Measurements from ENCODE around the gene KIR3DL2.
A peak's percentile ranks its signal among the peaks of the same experiment; 100 is the strongest.
"Not testable (repeated sequence)": the region's sequence is repeated elsewhere in the genome, so short reads cannot be mapped to it uniquely, and the experiment has no call there.

Gene KIR3DL2

GRCh38 chr19:54850061-54850640, at the start of gene KIR3DL2:
Gene KIR3DL2 (plus strand): TSS chr19:54850443. CDS start chr19:54850476, 33 bp downstream.
- DNase-seq: peak; percentile 10

GRCh38 chr19:54803410-54803809, 46.8 kb upstream of the KIR3DL2 start, which contains the start of gene KIR2DL4:
Gene KIR2DL4 (plus strand): TSS chr19:54803610. CDS start chr19:54803652, 42 bp downstream.
- peak; percentile 6 for DNase-seq

GRCh38 chr19:54804101-54804500, 46.1 kb upstream of the KIR3DL2 start:
- DNase-seq: no peak

GRCh38 chr19:54804571-54804970, 45.7 kb upstream of the KIR3DL2 start:
- DNase-seq: no peak

DNA sequence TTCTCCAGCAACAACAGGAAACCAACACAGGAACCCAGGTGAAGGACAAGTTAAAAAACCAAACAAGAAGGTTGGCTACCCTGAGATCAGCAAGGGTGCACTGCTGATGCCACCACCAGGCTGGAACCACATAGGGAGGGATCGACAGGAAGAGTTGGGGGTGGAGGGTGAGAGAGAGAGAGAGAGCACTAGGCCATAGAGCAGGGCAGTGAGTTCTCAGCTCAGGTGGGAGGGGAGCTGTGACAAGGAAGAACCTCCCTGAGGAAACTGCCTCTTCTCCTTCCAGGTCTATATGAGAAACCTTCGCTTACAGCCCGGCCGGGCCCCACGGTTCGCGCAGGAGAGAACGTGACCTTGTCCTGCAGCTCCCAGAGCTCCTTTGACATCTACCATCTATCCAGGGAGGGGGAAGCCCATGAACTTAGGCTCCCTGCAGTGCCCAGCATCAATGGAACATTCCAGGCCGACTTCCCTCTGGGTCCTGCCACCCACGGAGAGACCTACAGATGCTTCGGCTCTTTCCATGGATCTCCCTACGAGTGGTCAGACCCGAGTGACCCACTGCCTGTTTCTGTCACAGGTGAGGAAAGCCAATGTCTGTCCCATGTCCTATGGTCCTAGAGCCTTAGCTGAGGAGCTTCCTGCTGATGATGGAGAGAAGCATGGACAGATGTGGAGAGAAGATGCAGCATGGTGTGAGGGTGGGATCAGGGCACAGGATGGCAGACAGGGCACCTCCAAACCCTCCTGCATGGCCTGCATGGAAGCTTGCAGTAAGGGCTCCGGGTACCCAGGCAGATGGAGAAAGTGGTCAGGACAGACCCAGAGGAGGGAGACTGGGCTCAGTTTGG, 44.4 kb upstream of the KIR3DL2 start:
- DNase-seq: no peak

GRCh38 chr19:54806516-54806838, 43.8 kb upstream of the KIR3DL2 start:
- DNase-seq: no peak

GRCh38 chr19:54814571-54814970, 35.7 kb upstream of the KIR3DL2 start:
- DNase-seq: not testable (repeated sequence)

- DNase-seq: not testable (repeated sequence)
These were observed 34.0 kb upstream of the KIR3DL2 start, which contains the start of gene KIR3DL1 for GRCh38 chr19:54816251-54816650. Gene KIR3DL1 (plus strand): TSS chr19:54816468.

DNA sequence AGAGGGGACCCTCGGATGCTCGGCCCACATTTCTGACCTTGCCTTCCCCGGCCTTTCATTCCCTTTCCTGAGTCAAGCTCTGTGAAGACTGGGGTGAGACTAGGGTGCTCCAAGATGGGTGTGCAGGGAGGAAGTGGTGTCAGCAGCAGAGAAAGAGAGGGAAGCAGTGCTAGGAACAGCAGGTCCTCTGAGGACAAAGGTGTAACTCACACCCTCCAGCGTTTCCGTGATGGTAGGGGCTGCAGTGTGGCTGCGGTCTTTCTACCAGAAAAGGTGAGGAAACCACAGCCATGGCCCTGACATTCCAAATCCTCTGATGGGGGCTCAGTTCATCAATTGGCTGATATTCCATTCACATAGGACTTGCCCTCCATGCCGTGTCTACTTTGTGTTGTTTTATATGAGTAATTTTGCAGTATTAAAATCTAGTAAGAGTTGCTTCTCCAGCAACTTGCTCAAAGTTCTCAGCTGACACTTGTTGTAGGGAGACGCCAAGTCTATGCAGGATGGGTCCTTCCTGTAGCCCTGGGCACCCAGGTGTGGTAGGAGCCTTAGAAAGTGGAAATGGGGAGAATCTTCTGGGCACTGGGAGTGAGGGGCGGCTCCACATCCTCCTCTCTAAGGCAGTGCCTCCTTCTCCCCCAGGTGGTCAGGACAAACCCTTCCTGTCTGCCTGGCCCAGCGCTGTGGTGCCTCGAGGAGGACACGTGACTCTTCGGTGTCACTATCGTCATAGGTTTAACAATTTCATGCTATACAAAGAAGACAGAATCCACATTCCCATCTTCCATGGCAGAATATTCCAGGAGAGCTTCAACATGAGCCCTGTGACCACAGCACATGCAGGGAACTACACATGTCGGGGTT, 32.3 kb upstream of the KIR3DL2 start:
- DNase-seq: no peak

DNA sequence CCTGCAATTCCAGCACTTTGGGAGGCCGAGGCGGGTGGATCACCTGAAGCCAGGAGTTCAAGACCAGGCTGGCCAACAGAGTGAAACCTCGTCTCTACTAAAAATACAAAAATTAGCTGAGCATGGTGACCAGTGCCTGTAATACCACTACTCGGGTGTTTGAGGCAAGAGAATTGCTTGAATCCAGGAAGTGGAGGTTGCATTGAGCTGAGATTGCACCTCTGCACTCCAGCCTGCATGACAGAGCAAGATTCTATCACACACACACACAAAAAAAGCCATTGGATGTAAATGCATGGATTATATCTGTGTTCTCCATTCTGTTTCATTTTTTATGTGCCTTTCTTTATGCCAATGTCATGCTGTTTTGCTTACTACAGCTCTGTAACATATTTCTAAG, 25.8 kb upstream of the KIR3DL2 start:
- DNase-seq: not testable (repeated sequence)

- not testable (repeated sequence) for DNase-seq
These were observed 24.9 kb upstream of the KIR3DL2 start for GRCh38 chr19:54825326-54825725.

DNA sequence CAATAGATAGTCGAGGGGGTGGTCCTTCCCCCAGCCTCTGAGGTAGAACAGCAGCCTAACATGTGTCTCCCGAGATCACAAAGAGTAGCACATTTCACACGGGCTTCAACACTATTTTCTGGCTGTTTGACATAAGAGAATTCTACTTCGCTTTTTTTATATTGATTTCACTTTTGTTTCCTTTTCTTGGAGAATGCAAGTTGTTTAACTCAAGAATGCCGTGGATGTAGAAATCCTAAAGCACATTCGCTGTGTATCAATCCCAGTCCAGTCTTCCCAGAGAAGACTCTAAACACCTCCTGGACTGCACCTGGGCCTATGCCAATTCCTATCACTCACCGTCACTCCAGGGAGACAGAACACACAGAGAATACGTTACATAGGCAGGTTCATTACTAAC, 22.2 kb upstream of the KIR3DL2 start:
- not testable (repeated sequence) for DNase-seq

- DNase-seq: not testable (repeated sequence)
These were observed 17.7 kb upstream of the KIR3DL2 start, which contains the start of gene KIR2DS4 for GRCh38 chr19:54832496-54832895. Gene KIR2DS4 (plus strand): TSS chr19:54832676.

- DNase-seq: not testable (repeated sequence)
These were observed 15.1 kb upstream of the KIR3DL2 start for GRCh38 chr19:54835126-54835525.

- not testable (repeated sequence) for DNase-seq
These were observed 12.7 kb upstream of the KIR3DL2 start for GRCh38 chr19:54837522-54837921.

- not testable (repeated sequence) for DNase-seq
These were observed 7.1 kb upstream of the KIR3DL2 start for GRCh38 chr19:54843171-54843570.

DNA sequence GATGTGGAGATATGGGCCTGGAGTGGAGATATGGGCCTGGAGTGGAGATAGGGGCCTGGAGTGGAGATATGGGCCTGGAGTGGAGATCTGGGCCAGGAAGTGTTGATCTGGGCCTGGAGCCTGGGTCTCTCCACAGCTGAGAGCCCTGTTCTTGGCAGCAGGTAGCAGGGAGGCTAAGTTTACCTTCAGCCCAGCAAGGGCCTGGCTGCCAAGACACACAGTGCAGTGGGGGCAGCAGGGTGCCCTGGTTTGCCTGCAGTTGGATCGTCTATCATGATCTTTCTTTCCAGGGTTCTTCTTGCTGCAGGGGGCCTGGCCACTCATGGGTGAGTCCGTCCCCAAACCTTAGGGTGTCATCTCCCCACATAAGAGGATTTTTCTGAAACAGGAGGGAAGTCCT, 687 bp downstream of the KIR3DL2 start:
- DNase-seq: no peak

GRCh38 chr19:54851353-54851752, 1.1 kb downstream of the KIR3DL2 start:
- no peak for DNase-seq

DNA sequence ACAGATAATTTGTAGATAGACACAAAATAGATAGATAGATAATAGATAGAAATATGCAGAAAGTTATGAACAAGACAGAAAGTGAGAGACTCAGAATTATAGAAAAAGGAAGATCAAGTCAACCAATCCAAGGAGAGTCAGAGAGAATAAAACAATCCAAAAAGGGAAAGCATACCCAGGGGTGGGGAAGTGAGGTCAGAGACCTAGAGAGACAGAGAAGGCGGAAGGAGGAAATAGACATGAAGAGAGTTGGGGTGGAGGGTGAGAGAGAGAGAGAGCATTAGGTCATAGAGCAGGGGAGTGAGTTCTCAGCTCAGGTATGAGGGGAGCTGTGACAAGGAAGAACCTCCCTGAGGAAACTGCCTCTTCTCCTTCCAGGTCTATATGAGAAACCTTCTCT, 5.0 kb downstream of the KIR3DL2 start:
- DNase-seq: not testable (repeated sequence)

DNA sequence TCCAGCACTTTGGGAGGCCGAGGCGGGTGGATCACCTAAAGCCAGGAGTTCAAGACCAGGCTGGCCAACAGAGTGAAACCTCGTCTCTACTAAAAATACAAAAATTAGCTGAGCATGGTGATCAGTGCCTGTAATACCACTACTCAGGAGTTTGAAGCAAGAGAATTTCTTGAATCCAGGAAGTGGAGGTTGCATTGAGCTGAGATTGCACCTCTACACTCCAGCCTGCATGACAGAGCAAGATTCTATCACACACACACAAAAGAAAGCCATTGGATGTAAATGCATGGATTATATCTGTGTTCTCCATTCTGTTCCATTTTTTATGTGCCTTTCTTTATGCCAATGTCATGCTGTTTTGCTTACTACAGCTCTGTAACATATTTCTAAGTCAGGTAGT, 8.2 kb downstream of the KIR3DL2 start:
- DNase-seq: not testable (repeated sequence)

DNA sequence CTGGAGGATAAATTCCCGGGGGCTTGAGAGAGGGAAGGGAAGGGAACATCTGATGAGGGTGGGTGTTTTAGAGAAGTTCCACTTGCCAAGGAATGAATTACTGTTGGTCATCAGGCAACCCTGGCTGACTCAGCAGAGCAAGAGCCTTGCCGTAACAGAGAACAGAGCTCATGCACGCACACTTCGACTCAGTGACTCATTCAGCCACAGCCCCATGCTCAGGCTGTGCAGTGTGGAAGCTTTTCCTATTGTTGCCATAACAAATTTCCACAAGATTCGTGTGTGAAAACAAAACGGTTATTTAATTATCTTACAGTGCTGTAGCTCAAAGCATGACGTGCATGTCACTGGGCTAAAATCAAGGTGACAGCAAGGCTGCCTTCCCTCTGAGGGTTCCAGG, 9.2 kb downstream of the KIR3DL2 start:
- DNase-seq: not testable (repeated sequence)

- DNase-seq: not testable (repeated sequence)
These were observed 13.2 kb downstream of the KIR3DL2 start for GRCh38 chr19:54863459-54863858.

- DNase-seq: no peak
These were observed 21.5 kb downstream of the KIR3DL2 start for GRCh38 chr19:54871696-54872095.

Data from CD4-positive, alpha-beta T cell treated with Interleukin-17A for 1 hour (primary cell).